Measurements from ENCODE around the gene ADAMTS7.
"Not testable (repeated sequence)": the region's sequence is repeated elsewhere in the genome, so short reads cannot be mapped to it uniquely, and the experiment has no call there.

GRCh38 chr15:78774451-78774990 is 36.7 kb downstream of the ADAMTS7 start:
- not testable (repeated sequence) for TF ChIP-seq CTCF (IDR thresholded peaks at IDR 0.05); EZH2 (IDR thresholded peaks at IDR 0.05; ENCODE audit: borderline replicate concordance, insufficient read depth, low read depth, low read length, poor library complexity, severe bottlenecking)

Measured in B cell (primary cell).